Ascending aorta (tissue), 2 donors: ENCODE data around the gene GRIA3. TPM values are rescaled to one million over a fixed set of nuclear protein-coding genes. Genes with fewer than 3 reads are reported as not detected.

Experiments
- DNase-seq, 2 donors: peaks; one replicate each; pipeline ENCODE4 v3.0.0-alpha.2; 2019; ENCODE audit warnings: low spot score in 2 of 2
- H3K27ac ChIP-seq, 2 donors: fragments of 200-600 bp; sonication (generic); one replicate each; pipeline ENCODE4 v1.5.1; 2016 to 2017; ENCODE audit warnings: mild to moderate bottlenecking in 1 of 2
- H3K27me3 ChIP-seq: fragments of 200-600 bp; sonication (generic); one replicate; pipeline ENCODE4 v1.5.1; 2017
- H3K36me3 ChIP-seq, 2 donors: fragments of 200-600 bp; sonication (generic); one replicate each; pipeline ENCODE4 v1.5.1; 2016
- H3K4me1 ChIP-seq, 2 donors: fragments of 200-600 bp; sonication (generic); one replicate each; pipeline ENCODE4 v1.5.1; 2016 to 2017; ENCODE audit warnings: mild to moderate bottlenecking in 1 of 2
- H3K4me3 ChIP-seq, 2 donors: fragments of 200-600 bp; sonication (generic); one replicate each; pipeline ENCODE4 v1.5.1; 2016 to 2017; ENCODE audit warnings: mild to moderate bottlenecking in 1 of 2
- H3K9me3 ChIP-seq, 2 donors: fragments of 200-600 bp; sonication (generic); one replicate each; pipeline ENCODE4 v1.5.1; 2016
- CTCF ChIP-seq, 3 experiments: fragments of 200-600 bp in 2 of 3; fragments of 450-650 bp in 1 of 3; sonication (generic) in 2 of 3; IDR thresholded peaks; one replicate each; pipeline ENCODE4 v1.5.1; 2016 to 2019; ENCODE audit warnings: antibody characterized with exemption in 3 of 3, mild to moderate bottlenecking in 1 of 3, moderate library complexity in 1 of 3
- intact Hi-C: fragments of 100-400 bp; cut with DNase I; formaldehyde crosslinking; loops from one replicate; pipeline ENCODE4 v1.15.1; 2023
- total RNA-seq: library from RNA; depleted of rRNA; stranded (reverse); fragments of >200 nt; gene quantifications from one replicate; pipeline ENCODE4 v1.1.0, GENCODE V29; 2016

Gene GRIA3
- total RNA-seq, 1 donor from 2014 or later = 2.8 TPM

DNA sequence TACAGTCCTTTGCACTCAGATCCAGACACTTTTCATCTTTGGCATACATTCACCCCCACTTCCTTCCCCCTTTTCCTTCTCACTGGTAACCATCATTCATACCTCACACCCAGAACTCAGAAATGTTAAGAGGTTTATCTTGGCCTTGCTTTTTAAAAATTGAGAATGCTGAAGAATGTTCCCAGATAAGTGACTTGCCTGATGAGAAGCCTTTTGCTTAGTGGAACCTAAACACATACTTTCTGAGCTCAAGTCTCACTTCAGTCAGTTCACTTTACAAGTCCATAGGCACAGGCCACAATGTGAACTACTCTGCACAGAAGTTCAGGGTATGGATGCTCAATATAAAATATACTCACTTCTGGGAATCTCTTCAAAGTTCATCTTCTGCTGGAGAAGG, 129.4 kb downstream of the GRIA3 start:
- DNase-seq = no peak
- intact Hi-C loops = no loop called here
- no peaks in the 10 kb centered on the region for H3K36me3 ChIP-seq

GRCh38 chrX:123320622-123321021, 136.5 kb downstream of the GRIA3 start:
- Histone ChIP-seq H3K4me3 (no peak overlapping the region), H3K27ac (no peak overlapping the region), H3K9me3 (no peaks in the 10 kb centered on the region), H3K27me3 (no peaks in the 10 kb centered on the region), H3K4me1 (no peaks in the 10 kb centered on the region), H3K36me3 (no peaks in the 10 kb centered on the region)
- DNase-seq = no peak
- TF ChIP-seq CTCF (IDR thresholded peaks at IDR 0.05) = no peak
- intact Hi-C loops = no loop called here

More for the DNA sequence above, 129.4 kb downstream of the GRIA3 start:
- Histone ChIP-seq H3K4me3 (no peak overlapping the region), H3K4me1 (no peaks in the 10 kb centered on the region), H3K27me3 (no peaks in the 10 kb centered on the region), H3K27ac (no peak overlapping the region), H3K9me3 (no peaks in the 10 kb centered on the region)
- no peak for TF ChIP-seq CTCF (IDR thresholded peaks at IDR 0.05)

- no peaks in the 10 kb centered on the region for H3K9me3 ChIP-seq
- H3K36me3 ChIP-seq = no peaks in the 10 kb centered on the region
- no peak for TF ChIP-seq CTCF (IDR thresholded peaks at IDR 0.05)
- intact Hi-C loops = no loop called here
- no peak overlapping the region for H3K27ac ChIP-seq
- no peak overlapping the region for H3K4me3 ChIP-seq
- no peaks in the 10 kb centered on the region for H3K4me1 ChIP-seq
- DNase-seq = no peak
- H3K27me3 ChIP-seq = no peaks in the 10 kb centered on the region
These were observed 138.5 kb downstream of the GRIA3 start for GRCh38 chrX:123322536-123322935.

- Histone ChIP-seq H3K9me3 (no peaks in the 10 kb centered on the region), H3K27me3 (no peaks in the 10 kb centered on the region), H3K4me3 (no peak overlapping the region), H3K4me1 (no peaks in the 10 kb centered on the region), H3K36me3 (no peaks in the 10 kb centered on the region), H3K27ac (no peak overlapping the region)
- no peak for DNase-seq
- no peak for TF ChIP-seq CTCF (IDR thresholded peaks at IDR 0.05)
- intact Hi-C loops = no loop called here
These were observed 140.5 kb downstream of the GRIA3 start for GRCh38 chrX:123324625-123325024.

GRCh38 chrX:123330229-123330942, 146.3 kb downstream of the GRIA3 start:
- no peaks in the 10 kb centered on the region for H3K36me3 ChIP-seq
- no peaks in the 10 kb centered on the region for H3K9me3 ChIP-seq
- DNase-seq = no peak
- no peak overlapping the region for H3K27ac ChIP-seq
- no peak for TF ChIP-seq CTCF (IDR thresholded peaks at IDR 0.05)
- intact Hi-C loops = no loop called here
- no peak overlapping the region for H3K4me3 ChIP-seq
- H3K27me3 ChIP-seq = no peaks in the 10 kb centered on the region
- H3K4me1 ChIP-seq = no peaks in the 10 kb centered on the region

GRCh38 chrX:123331349-123331748, 147.3 kb downstream of the GRIA3 start:
- intact Hi-C loops = no loop called here

More at GRCh38 chrX:123331349-123331748, 147.3 kb downstream of the GRIA3 start:
- no peak for TF ChIP-seq CTCF (IDR thresholded peaks at IDR 0.05)
- H3K4me3 ChIP-seq = no peak overlapping the region
- H3K27ac ChIP-seq = no peak overlapping the region
- no peaks in the 10 kb centered on the region for H3K9me3 ChIP-seq
- no peaks in the 10 kb centered on the region for H3K4me1 ChIP-seq
- DNase-seq = no peak
- H3K36me3 ChIP-seq = no peaks in the 10 kb centered on the region
- H3K27me3 ChIP-seq = no peaks in the 10 kb centered on the region
